IMR-90 (cell line): ENCODE data around the gene LRRC26. TPM values are rescaled to one million over a fixed set of nuclear protein-coding genes. Genes with fewer than 3 reads are reported as not detected.

ENCODE experiments used
- ATAC-seq: fragments of 200-7000 bp; cut with Tn5 transposase; 2 replicates; pipeline ENCODE4 v1.9.1; 2020; ENCODE audit warnings: low read depth, mild to moderate bottlenecking, moderate library complexity
- BruUV-seq: library from RNA; stranded (reverse); fragments of 400-500 nt; replicated peaks from 2 replicates; lab custom pipeline; 2021; lab: Mats Ljungman, UMichigan
- CTCF ChIA-PET: fragments of 300-600 bp; formaldehyde crosslinking; extraction: SDS; loops from one replicate; lab custom pipeline; 2021; ENCODE audit warnings: antibody characterized with exemption; lab: Yijun Ruan, JAX
- POLR2A ChIA-PET: fragments of 300-600 bp; sonication (Branson Sonifier 250); formaldehyde crosslinking; loops from one replicate; lab custom pipeline; 2022; ENCODE audit warnings: antibody characterized with exemption; ENCODE audit not compliant: unreplicated experiment; lab: Charles Lee
- DNase-seq: peaks from one replicate; pipeline ENCODE4 v3.0.0; 2013
- H2AFZ ChIP-seq: replicated peaks from 2 replicates; pipeline ENCODE3; 2013; ENCODE audit warnings: low read length, mild to moderate bottlenecking; ENCODE audit not compliant: poor library complexity
- H2AK5ac ChIP-seq: 2 replicates; pipeline ENCODE4 v1.6.1; 2013; ENCODE audit warnings: low read depth, low read length, inconsistent platforms
- H2AK9ac ChIP-seq: replicated peaks from 2 replicates; pipeline ENCODE3; 2013; ENCODE audit warnings: mild to moderate bottlenecking, low read depth, low read length, moderate library complexity; ENCODE audit not compliant: poor library complexity
- H2BK120ac ChIP-seq: 2 replicates; pipeline ENCODE4 v1.6.1; 2013; ENCODE audit warnings: low read depth, low read length, inconsistent platforms
- H2BK15ac ChIP-seq: 3 replicates; pipeline ENCODE4 v1.6.1; 2013; ENCODE audit warnings: low read depth, low read length, inconsistent platforms
- H2BK20ac ChIP-seq: 2 replicates; pipeline ENCODE4 v1.6.1; 2013; ENCODE audit warnings: low read depth, mild to moderate bottlenecking, inconsistent platforms, low read length, moderate library complexity
- H2BK5ac ChIP-seq: 2 replicates; pipeline ENCODE4 v1.6.1; 2013; ENCODE audit warnings: mild to moderate bottlenecking, low read depth, low read length, inconsistent platforms; ENCODE audit not compliant: poor library complexity, severe bottlenecking
- H3K14ac ChIP-seq: replicated peaks from 2 replicates; pipeline ENCODE4 v1.6.1; 2013; ENCODE audit warnings: low read depth, low read length, inconsistent platforms
- H3K18ac ChIP-seq: 2 replicates; pipeline ENCODE4 v1.6.1; 2013; ENCODE audit warnings: low read depth, low read length, control low read depth
- H3K23ac ChIP-seq: 2 replicates; pipeline ENCODE4 v1.6.1; 2013; ENCODE audit warnings: low read depth, low read length, inconsistent platforms
- H3K27ac ChIP-seq: 2 replicates; pipeline ENCODE4 v1.5.1; 2013; ENCODE audit warnings: mild to moderate bottlenecking, control low read depth, low read length; ENCODE audit not compliant: insufficient read depth
- H3K27me3 ChIP-seq: 2 replicates; pipeline ENCODE4 v1.6.1; 2013; ENCODE audit warnings: low read length; ENCODE audit not compliant: control insufficient read depth, insufficient read depth
- H3K36me3 ChIP-seq: 2 replicates; pipeline ENCODE4 v1.6.1; 2013; ENCODE audit warnings: low read length, mixed read lengths; ENCODE audit not compliant: control insufficient read depth, insufficient read depth
- H3K4ac ChIP-seq: 2 replicates; pipeline ENCODE4 v1.6.1; 2013; ENCODE audit warnings: low read depth, low read length, inconsistent platforms
- H3K4me1 ChIP-seq: 2 replicates; pipeline ENCODE4 v1.6.1; 2013; ENCODE audit warnings: low read length, mixed read lengths; ENCODE audit not compliant: control insufficient read depth, insufficient read depth
- H3K4me2 ChIP-seq: 2 replicates; pipeline ENCODE4 v1.6.1; 2013; ENCODE audit warnings: low read depth, mild to moderate bottlenecking, control low read depth, low read length, moderate library complexity
- H3K4me3 ChIP-seq: 2 replicates; pipeline ENCODE4 v1.5.1; 2013; ENCODE audit warnings: low read depth, mild to moderate bottlenecking, control low read depth, low read length, moderate library complexity; ENCODE audit not compliant: insufficient read depth
- H3K56ac ChIP-seq: 2 replicates; pipeline ENCODE4 v1.6.1; 2013; ENCODE audit warnings: low read length, inconsistent platforms; ENCODE audit not compliant: insufficient read depth; ENCODE audit errors: extremely low read depth
- H3K79me1 ChIP-seq, 2 experiments: 2 replicates each; pipeline ENCODE4 v1.6.1; 2013; ENCODE audit warnings: low read length in 2 of 2, inconsistent platforms in 1 of 2, low read depth in 1 of 2
- H3K9ac ChIP-seq: 2 replicates; pipeline ENCODE4 v1.6.1; 2013; ENCODE audit warnings: low read depth, low read length, control low read depth
- H3K9me1 ChIP-seq: 2 replicates; pipeline ENCODE4 v1.6.1; 2013; ENCODE audit warnings: low read length, inconsistent platforms; ENCODE audit not compliant: insufficient read depth
- H3K9me3 ChIP-seq: 2 replicates; pipeline ENCODE4 v1.6.1; 2013; ENCODE audit warnings: low read length; ENCODE audit not compliant: control insufficient read depth, insufficient read depth
- H4K20me1 ChIP-seq: 2 replicates; pipeline ENCODE4 v1.6.1; 2013; ENCODE audit warnings: low read length, inconsistent platforms; ENCODE audit not compliant: insufficient read depth
- H4K5ac ChIP-seq: 2 replicates; pipeline ENCODE4 v1.6.1; 2013; ENCODE audit warnings: mild to moderate bottlenecking, low read depth, low read length, control low read depth
- H4K8ac ChIP-seq, 2 experiments: 2 replicates each; pipeline ENCODE4 v1.6.1; 2013; ENCODE audit warnings: low read depth in 2 of 2, low read length in 2 of 2, control low read depth in 1 of 2, inconsistent platforms in 1 of 2
- H4K91ac ChIP-seq: 2 replicates; pipeline ENCODE4 v1.6.1; 2013; ENCODE audit warnings: low read depth, low read length, inconsistent platforms; ENCODE audit not compliant: insufficient read depth
- BHLHE40 ChIP-seq: fragments of 150-350 bp; IDR thresholded peaks from 2 replicates; pipeline ENCODE4 v1.6.1; 2016; ENCODE audit warnings: mild to moderate bottlenecking, low read depth, low read length
- CEBPB ChIP-seq: IDR thresholded peaks from 2 replicates; pipeline ENCODE4 v1.6.1; 2012; ENCODE audit warnings: low read depth, low read length, improper control_type of control experiment
- CHD1 ChIP-seq: IDR thresholded peaks from 2 replicates; pipeline ENCODE4 v1.6.1; 2012; ENCODE audit warnings: low read depth, low read length, improper control_type of control experiment
- MAFK ChIP-seq: IDR thresholded peaks from 2 replicates; pipeline ENCODE4 v1.6.1; 2012; ENCODE audit warnings: low read depth, low read length, improper control_type of control experiment
- NFE2L2 ChIP-seq: fragments of 150-350 bp; IDR thresholded peaks from 2 replicates; pipeline ENCODE4 v1.6.1; 2016; ENCODE audit warnings: low read depth, mild to moderate bottlenecking, low read length
- RAD21 ChIP-seq: IDR thresholded peaks from 2 replicates; pipeline ENCODE4 v1.6.1; 2012; ENCODE audit warnings: low read length, improper control_type of control experiment
- RFX5 ChIP-seq: IDR thresholded peaks from 2 replicates; pipeline ENCODE4 v1.8.0; 2012; ENCODE audit warnings: low read depth, mild to moderate bottlenecking, low read length, moderate library complexity
- WGBS, 2 experiments: methylation state at CpG; one replicate each; pipeline versions ENCODE4 v1.1.5 to v1.1.7; 2013; ENCODE audit warnings: missing lambda C conversion rate in 2 of 2; ENCODE audit not compliant: insufficient read length in 1 of 2; ENCODE audit errors: extremely low coverage in 2 of 2; 5-methylcytosine and 5-hydroxymethylcytosine counted together
- dilution Hi-C: fragments of 300-500 bp; cut with HindIII; formaldehyde crosslinking; loops from one replicate; pipeline ENCODE4 v1.14.3; 2018; ENCODE audit warnings: low sequenced_read_pairs; ENCODE audit not compliant: unreplicated experiment
- in situ Hi-C: fragments of 300-500 bp; cut with MboI; formaldehyde crosslinking; loops from 3 replicates; pipeline ENCODE4 v1.14.3; 2019; ENCODE audit warnings: low sequenced_read_pairs, inconsistent platforms, mixed read lengths
- intact Hi-C: fragments of 100-400 bp; cut with micrococcal nuclease; formaldehyde crosslinking; loops from 2 replicates; pipeline ENCODE4 v1.10.0; 2022
- polyA plus RNA-seq, 3 experiments: library from polyadenylated mRNA; depleted of rRNA; stranded (reverse); fragments of >200 nt; gene quantifications; 2 replicates each; pipeline ENCODE4 v1.2.3, GENCODE V29; 2012; ENCODE audit warnings: low replicate concordance in 1 of 3
- total RNA-seq: library from RNA; depleted of rRNA; stranded (reverse); fragments of >200 nt; gene quantifications from 2 replicates; pipeline ENCODE4 v1.2.3, GENCODE V29; 2012
- TF ChIP-seq, protein P1 (sequence below): fragments of 150-350 bp; IDR thresholded peaks from 2 replicates; pipeline ENCODE4 v1.6.1; 2017; ENCODE audit warnings: mild to moderate bottlenecking, antibody characterized with exemption, low read length, low read depth

LRRC26 gene
- total and polyA plus RNA-seq, 2 of the 4 experiments (the other 2 are of a cell fraction): not detected

DNA sequence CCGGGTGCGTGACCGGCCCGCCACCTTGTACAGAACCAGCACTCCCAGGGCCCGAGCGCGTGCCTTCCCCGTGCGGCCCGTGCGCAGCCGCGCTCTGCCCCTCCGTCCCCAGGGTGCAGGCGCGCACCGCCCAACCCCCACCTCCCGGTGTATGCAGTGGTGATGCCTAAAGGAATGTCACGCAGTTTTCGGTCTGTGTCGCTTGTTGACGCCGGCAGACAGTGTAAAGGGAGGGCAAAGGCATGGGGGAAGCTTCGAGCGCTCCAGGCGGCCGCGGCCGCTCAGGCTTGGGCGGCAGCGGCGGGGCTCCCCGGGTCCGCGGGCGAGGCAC, 1.3 kb downstream of the LRRC26 start:
- Histone ChIP-seq H3K79me1 (no peaks in the 10 kb centered on the region), H2BK15ac (no peak overlapping the region), H3K56ac (no peak overlapping the region), H2AK5ac (no peak overlapping the region), H3K9ac (no peak overlapping the region), H3K36me3 (no peaks in the 10 kb centered on the region), H3K14ac (no peak overlapping the region), H3K4me2 (no peak overlapping the region; the same call in 1 of the 2 replicates), H2AFZ (peak overlapping the region; percentile 51), H3K4me1 (peaks cover 4% of the 10 kb centered on the region; the same call in 1 of the 2 replicates), H3K23ac (no peak overlapping the region), H3K4ac (no peak overlapping the region), H3K27ac (no peak overlapping the region), H3K9me3 (no peaks in the 10 kb centered on the region), H2AK9ac (no peak overlapping the region), H2BK120ac (no peak overlapping the region), H4K8ac (no peak overlapping the region), H3K18ac (no peak overlapping the region), H4K91ac (no peak overlapping the region), H4K20me1 (no peaks in the 10 kb centered on the region), H3K4me3 (0 out of 2 replicates have a peak overlapping the region, but pooled peaks have one; percentile 7), H3K9me1 (no peaks in the 10 kb centered on the region), H2BK5ac (no peak overlapping the region), H4K5ac (no peak overlapping the region), H2BK20ac (no peak overlapping the region), H3K27me3 (peaks cover 82% of the 10 kb centered on the region)
- peak; percentile 18 for ATAC-seq
- BruUV-seq: no TSS peak
- POLR2A ChIA-PET: no interaction called here
- intact Hi-C loops: no loop called here
- CTCF ChIA-PET: no interaction called here
- no peak for DNase-seq
- dilution Hi-C loops: no loop called here
- in situ Hi-C loops: no loop called here
- WGBS, 2 experiments: 0% methylated on average over 9 of the region's 36 CpGs; no CpG with 5 or more reads in 1 of the 2 experiments
- TF ChIP-seq, protein P1, sequence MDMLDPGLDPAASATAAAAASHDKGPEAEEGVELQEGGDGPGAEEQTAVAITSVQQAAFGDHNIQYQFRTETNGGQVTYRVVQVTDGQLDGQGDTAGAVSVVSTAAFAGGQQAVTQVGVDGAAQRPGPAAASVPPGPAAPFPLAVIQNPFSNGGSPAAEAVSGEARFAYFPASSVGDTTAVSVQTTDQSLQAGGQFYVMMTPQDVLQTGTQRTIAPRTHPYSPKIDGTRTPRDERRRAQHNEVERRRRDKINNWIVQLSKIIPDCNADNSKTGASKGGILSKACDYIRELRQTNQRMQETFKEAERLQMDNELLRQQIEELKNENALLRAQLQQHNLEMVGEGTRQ: no peak
- no peak for TF ChIP-seq CEBPB
- TF ChIP-seq RFX5: no peak
- TF ChIP-seq NFE2L2: no peak
- TF ChIP-seq RAD21: no peak
- TF ChIP-seq MAFK: no peak
- TF ChIP-seq CHD1: no peak
- no peak for TF ChIP-seq BHLHE40
